B cell (primary cell): ENCODE results near the gene TBC1D4. TPM values are rescaled to one million over a fixed set of nuclear protein-coding genes. Genes with fewer than 3 reads are reported as not detected.
"Not testable (repeated sequence)": the region's sequence is repeated elsewhere in the genome, so short reads cannot be mapped to it uniquely, and the experiment has no call there.

Source experiments
- ATAC-seq: fragments of 200-7000 bp; cut with Tn5 transposase; one replicate; pipeline ENCODE4 v1.10.0; 2021; ENCODE audit warnings: low read depth, mild to moderate bottlenecking, moderate number of reproducible peaks, moderate library complexity
- CTCF ChIA-PET: fragments of 350-600 bp; sonication (Branson Sonifier 250); formaldehyde crosslinking; loops from one replicate; lab custom pipeline; 2021; ENCODE audit warnings: antibody characterized with exemption, inconsistent platforms; lab: Charles Lee
- POLR2A ChIA-PET: fragments of 350-600 bp; sonication (Branson Sonifier 250); formaldehyde crosslinking; loops from one replicate; lab custom pipeline; 2021; ENCODE audit warnings: antibody characterized with exemption; lab: Charles Lee
- DNase-seq: peaks from one replicate; pipeline ENCODE4 v3.0.0; 2013
- H2AFZ ChIP-seq: 2 replicates; pipeline ENCODE4 v1.6.1; 2012; ENCODE audit warnings: mild to moderate bottlenecking, low read depth, low read length; ENCODE audit not compliant: insufficient read depth, poor library complexity, severe bottlenecking
- H3K27ac ChIP-seq, 2 donors: 1 replicate in 1 of 2; 2 replicates in 1 of 2; pipeline ENCODE4 v1.5.1; 2012 to 2013; ENCODE audit warnings: low read length in 2 of 2, mild to moderate bottlenecking in 2 of 2, moderate library complexity in 1 of 2
- H3K27me3 ChIP-seq, 4 experiments: fragments of 200-600 bp in 1 of 4; sonication (generic) in 1 of 4; replicated peaks in 1 of 4; 1 replicate in 2 of 4; 2 replicates in 2 of 4; pipeline versions ENCODE4 v1.6.1 to v1.7.0; 2013 to 2016; ENCODE audit warnings: low read length in 3 of 4, mild to moderate bottlenecking in 2 of 4, mixed read lengths in 1 of 4, moderate library complexity in 1 of 4; ENCODE audit not compliant: insufficient read depth in 4 of 4, control insufficient read depth in 3 of 4; ENCODE audit errors: control extremely low read depth in 1 of 4
- H3K36me3 ChIP-seq, 2 experiments: replicated peaks in 1 of 2; 1 replicate in 1 of 2; 2 replicates in 1 of 2; pipeline versions ENCODE4 v1.6.1 to v1.7.1; 2013; ENCODE audit warnings: low read length in 1 of 2; ENCODE audit not compliant: insufficient read depth in 2 of 2, control insufficient read depth in 1 of 2; ENCODE audit errors: control extremely low read depth in 1 of 2, extremely low read depth in 1 of 2
- H3K4me1 ChIP-seq, 2 donors: fragments of 200-600 bp in 1 of 2; sonication (generic) in 1 of 2; 1 replicate in 1 of 2; 2 replicates in 1 of 2; pipeline versions ENCODE4 v1.5.1 to v1.6.1; 2013 to 2017; ENCODE audit warnings: low read length in 2 of 2; ENCODE audit not compliant: control insufficient read depth in 2 of 2, insufficient read depth in 2 of 2
- H3K4me2 ChIP-seq: replicated peaks from 2 replicates; pipeline ENCODE3; 2012; ENCODE audit warnings: mild to moderate bottlenecking, low read depth, low read length; ENCODE audit not compliant: poor library complexity, severe bottlenecking
- H3K4me3 ChIP-seq, 5 experiments: fragments of 200-600 bp in 1 of 5; sonication (generic) in 1 of 5; 1 replicate in 3 of 5; 2 replicates in 2 of 5; pipeline versions ENCODE4 v1.5.1 to v1.7.0; 2011 to 2016; ENCODE audit warnings: low read length in 4 of 5, mild to moderate bottlenecking in 4 of 5, low read depth in 2 of 5, control low read depth in 1 of 5, moderate library complexity in 1 of 5; ENCODE audit not compliant: insufficient read depth in 1 of 5; ENCODE audit errors: control extremely low read depth in 1 of 5, extremely low read depth in 1 of 5
- H3K79me2 ChIP-seq: fragments of 200-600 bp; sonication (generic); one replicate; pipeline ENCODE4 v1.6.0; 2016; ENCODE audit warnings: low read length; ENCODE audit not compliant: control insufficient read depth, insufficient read depth
- H3K9ac ChIP-seq: fragments of 200-600 bp; sonication (generic); 2 replicates; pipeline ENCODE4 v1.6.1; 2017; ENCODE audit warnings: mild to moderate bottlenecking, low read length, moderate library complexity
- H3K9me3 ChIP-seq, 3 donors: one replicate each; pipeline versions ENCODE4 v1.6.1 to v1.7.1; 2013; ENCODE audit warnings: low read length in 2 of 3; ENCODE audit not compliant: control insufficient read depth in 2 of 3, insufficient read depth in 1 of 3; ENCODE audit errors: control extremely low read depth in 1 of 3
- H4K20me1 ChIP-seq: 2 replicates; pipeline ENCODE4 v1.6.0; 2012; ENCODE audit warnings: mild to moderate bottlenecking, low read length; ENCODE audit not compliant: insufficient read depth, control insufficient read depth, poor library complexity, severe bottlenecking
- H3K27ac Mint-ChIP-seq: one replicate; pipeline ENCODE4 v1.8.0; 2021; ENCODE audit warnings: mixed read lengths
- H3K27me3 Mint-ChIP-seq: one replicate; pipeline ENCODE4 v1.8.0; 2021; ENCODE audit warnings: mixed read lengths
- H3K4me1 Mint-ChIP-seq: one replicate; pipeline ENCODE4 v1.8.0; 2021; ENCODE audit warnings: mixed read lengths
- H3K4me3 Mint-ChIP-seq: one replicate; pipeline ENCODE4 v1.8.0; 2021; ENCODE audit warnings: mixed read lengths
- H3K9me3 Mint-ChIP-seq: one replicate; pipeline ENCODE4 v1.8.0; 2022; ENCODE audit warnings: mixed read lengths; ENCODE audit not compliant: insufficient read depth
- WGBS: methylation state at CpG from one replicate; pipeline ENCODE4 v1.1.5; 2013; ENCODE audit warnings: missing lambda C conversion rate; ENCODE audit not compliant: insufficient coverage; 5-methylcytosine and 5-hydroxymethylcytosine counted together
- intact Hi-C: fragments of 100-400 bp; cut with micrococcal nuclease; formaldehyde crosslinking; loops from one replicate; pipeline ENCODE4 v1.10.0; 2022
- polyA plus RNA-seq: library from polyadenylated mRNA; depleted of rRNA; stranded (reverse); fragments of >200 nt; gene quantifications from 2 replicates; pipeline ENCODE4 v1.2.3, GENCODE V29; 2012
- total RNA-seq, 2 donors: library from RNA; stranded (reverse); fragments of 120-200 nt in 1 of 2; gene quantifications; 1 replicate in 1 of 2; 2 replicates in 1 of 2; pipeline versions ENCODE4 v1.2.3 to v1.2.4, GENCODE V29; 2013 to 2022
- TF ChIP-seq, protein P1 (sequence below): fragments of 200-600 bp; IDR thresholded peaks from one replicate; pipeline ENCODE4 v1.8.0; 2022; ENCODE audit warnings: antibody characterized with exemption, mild to moderate bottlenecking

The TBC1D4 gene
- total and polyA plus RNA-seq, 2 donors (not counting 1 experiment from before 2014, with no cell fraction given): 1.6 to 3.5 TPM

DNA sequence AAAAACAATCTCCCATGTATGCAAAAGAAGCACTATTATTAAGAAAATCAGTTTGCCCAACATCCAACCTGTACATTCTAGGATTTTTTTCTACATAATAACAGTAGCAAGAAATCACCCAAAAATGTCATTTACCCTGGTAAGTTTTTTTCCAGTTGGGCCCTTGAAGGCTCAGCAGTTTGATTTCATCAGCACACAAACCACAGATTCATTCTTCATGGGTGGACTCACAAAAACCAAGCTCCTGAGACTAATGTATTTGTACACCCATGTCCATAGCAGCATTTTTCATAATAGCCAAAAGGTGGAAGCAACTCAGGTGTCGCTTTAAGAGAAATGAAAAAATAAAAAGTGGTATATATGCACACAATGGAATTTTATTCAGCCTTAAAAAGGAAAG lies 210.1 kb downstream of the TBC1D4 start:
- CTCF ChIA-PET: interaction anchor here (1.3 kb wide), 1 partner anchor 12 kb away, joined by 3 read pairs; no protein-coding TSS in a partner anchor
- Histone ChIP-seq H3K4me1 (no peaks in the 10 kb centered on the region), H3K27ac (no peak overlapping the region), H3K9ac (no peak overlapping the region), H2AFZ (no peak overlapping the region), H4K20me1 (no peaks in the 10 kb centered on the region), H3K4me2 (no peak overlapping the region), H3K9me3 (peaks cover 0 to 3% (median 0%) of the 10 kb centered on the region in 3 donors), H3K79me2 (no peaks in the 10 kb centered on the region), H3K4me3 (no peak overlapping the region), H3K36me3 (no peaks in the 10 kb centered on the region), H3K27me3 (no peaks in the 10 kb centered on the region)
- POLR2A ChIA-PET: no interaction called here
- WGBS: no CpG with 5 or more reads among the region's 1 CpG
- no peak overlapping the region for H3K27ac Mint-ChIP-seq
- intact Hi-C loops: no loop called here
- H3K4me3 Mint-ChIP-seq: no peak overlapping the region
- ATAC-seq (no peak), DNase-seq (no peak)
- TF ChIP-seq, protein P1, sequence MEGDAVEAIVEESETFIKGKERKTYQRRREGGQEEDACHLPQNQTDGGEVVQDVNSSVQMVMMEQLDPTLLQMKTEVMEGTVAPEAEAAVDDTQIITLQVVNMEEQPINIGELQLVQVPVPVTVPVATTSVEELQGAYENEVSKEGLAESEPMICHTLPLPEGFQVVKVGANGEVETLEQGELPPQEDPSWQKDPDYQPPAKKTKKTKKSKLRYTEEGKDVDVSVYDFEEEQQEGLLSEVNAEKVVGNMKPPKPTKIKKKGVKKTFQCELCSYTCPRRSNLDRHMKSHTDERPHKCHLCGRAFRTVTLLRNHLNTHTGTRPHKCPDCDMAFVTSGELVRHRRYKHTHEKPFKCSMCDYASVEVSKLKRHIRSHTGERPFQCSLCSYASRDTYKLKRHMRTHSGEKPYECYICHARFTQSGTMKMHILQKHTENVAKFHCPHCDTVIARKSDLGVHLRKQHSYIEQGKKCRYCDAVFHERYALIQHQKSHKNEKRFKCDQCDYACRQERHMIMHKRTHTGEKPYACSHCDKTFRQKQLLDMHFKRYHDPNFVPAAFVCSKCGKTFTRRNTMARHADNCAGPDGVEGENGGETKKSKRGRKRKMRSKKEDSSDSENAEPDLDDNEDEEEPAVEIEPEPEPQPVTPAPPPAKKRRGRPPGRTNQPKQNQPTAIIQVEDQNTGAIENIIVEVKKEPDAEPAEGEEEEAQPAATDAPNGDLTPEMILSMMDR: no peak
- H3K9me3 Mint-ChIP-seq: peaks cover 2% of the 10 kb centered on the region
- H3K27me3 Mint-ChIP-seq: no peaks in the 10 kb centered on the region
- no peaks in the 10 kb centered on the region for H3K4me1 Mint-ChIP-seq

DNA sequence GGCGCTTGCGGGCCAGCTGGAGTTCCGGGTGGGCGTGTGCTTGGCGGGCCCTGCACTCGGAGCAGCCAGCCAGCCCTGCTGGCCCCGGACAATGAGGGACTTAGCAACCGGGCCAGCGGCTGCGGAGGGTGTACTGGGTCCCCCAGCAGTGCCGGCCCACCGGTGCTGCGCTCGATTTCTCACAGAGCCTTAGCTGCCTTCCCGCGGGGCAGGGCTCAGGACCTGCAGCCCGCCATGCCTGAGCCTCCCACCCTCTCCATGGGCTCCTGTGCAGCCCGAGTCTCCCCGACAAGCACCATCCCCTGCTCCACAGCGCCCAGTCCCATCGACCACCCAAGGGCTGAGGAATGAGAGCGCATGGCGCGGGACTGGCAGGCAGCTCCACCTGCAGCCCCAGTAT lies 213.5 kb downstream of the TBC1D4 start:
- H3K27me3 Mint-ChIP-seq, H3K27ac Mint-ChIP-seq, H4K20me1 ChIP-seq, H3K4me2 ChIP-seq, H3K79me2 ChIP-seq, POLR2A ChIA-PET, H3K9ac ChIP-seq, H3K27ac ChIP-seq, H3K9me3 Mint-ChIP-seq, ATAC-seq, H3K4me3 Mint-ChIP-seq, H3K4me1 Mint-ChIP-seq, H3K4me1 ChIP-seq, DNase-seq, H3K9me3 ChIP-seq, H3K4me3 ChIP-seq, H2AFZ ChIP-seq, intact Hi-C loops, H3K36me3 ChIP-seq, H3K27me3 ChIP-seq: not testable (repeated sequence)
- CTCF ChIA-PET: interaction anchor here (0.6 kb wide), 1 partner anchor 11 kb away, joined by 4 read pairs; no protein-coding TSS in a partner anchor
- 98% methylated on average over 17 of the region's 24 CpGs for WGBS
